ENCODE results near the gene ZCCHC10. TPM values are rescaled to one million over a fixed set of nuclear protein-coding genes. Genes with fewer than 3 reads are reported as not detected.
A peak's percentile ranks its signal among the peaks of the same experiment; 100 is the strongest.
"Not testable (repeated sequence)": the region's sequence is repeated elsewhere in the genome, so short reads cannot be mapped to it uniquely, and the experiment has no call there.

ZCCHC10 gene
- total RNA-seq, 1 donor from 2014 or later: 18.5 TPM

DNA sequence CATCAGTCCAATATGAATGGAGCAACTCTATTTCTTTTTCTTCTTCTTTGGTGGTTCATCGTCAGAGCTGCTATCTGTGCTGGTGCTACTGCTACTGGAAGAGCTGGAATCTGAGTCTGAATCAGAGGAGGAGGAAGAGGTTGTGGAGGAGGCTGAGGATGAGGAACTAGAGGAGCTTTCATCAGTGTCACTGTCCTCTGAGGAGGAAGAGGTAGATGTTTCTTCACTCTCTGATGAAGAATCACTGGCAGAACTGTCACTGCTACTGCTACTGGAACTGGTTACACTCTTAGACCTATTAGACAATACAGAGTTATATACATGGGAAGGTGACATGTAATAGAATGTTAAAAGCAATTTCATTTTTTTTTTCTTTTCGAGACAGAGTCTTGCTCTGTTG lies 27.8 kb downstream of the ZCCHC10 start:
- DNase-seq (no peak), ATAC-seq (peak; percentile 31 to 51)
- H3K27ac ChIP-seq: no peak overlapping the region
- H3K27me3 ChIP-seq (ENCODE audit: low read depth): no peaks in the 10 kb centered on the region
- H3K4me3 ChIP-seq: no peak overlapping the region
- H3K9me3 ChIP-seq: no peaks in the 10 kb centered on the region
- peaks cover 33% of the 10 kb centered on the region for H3K36me3 ChIP-seq
- H3K4me1 ChIP-seq: no peaks in the 10 kb centered on the region
- intact Hi-C loops (cut with DNase I): no loop called here
- TF ChIP-seq, protein P1, sequence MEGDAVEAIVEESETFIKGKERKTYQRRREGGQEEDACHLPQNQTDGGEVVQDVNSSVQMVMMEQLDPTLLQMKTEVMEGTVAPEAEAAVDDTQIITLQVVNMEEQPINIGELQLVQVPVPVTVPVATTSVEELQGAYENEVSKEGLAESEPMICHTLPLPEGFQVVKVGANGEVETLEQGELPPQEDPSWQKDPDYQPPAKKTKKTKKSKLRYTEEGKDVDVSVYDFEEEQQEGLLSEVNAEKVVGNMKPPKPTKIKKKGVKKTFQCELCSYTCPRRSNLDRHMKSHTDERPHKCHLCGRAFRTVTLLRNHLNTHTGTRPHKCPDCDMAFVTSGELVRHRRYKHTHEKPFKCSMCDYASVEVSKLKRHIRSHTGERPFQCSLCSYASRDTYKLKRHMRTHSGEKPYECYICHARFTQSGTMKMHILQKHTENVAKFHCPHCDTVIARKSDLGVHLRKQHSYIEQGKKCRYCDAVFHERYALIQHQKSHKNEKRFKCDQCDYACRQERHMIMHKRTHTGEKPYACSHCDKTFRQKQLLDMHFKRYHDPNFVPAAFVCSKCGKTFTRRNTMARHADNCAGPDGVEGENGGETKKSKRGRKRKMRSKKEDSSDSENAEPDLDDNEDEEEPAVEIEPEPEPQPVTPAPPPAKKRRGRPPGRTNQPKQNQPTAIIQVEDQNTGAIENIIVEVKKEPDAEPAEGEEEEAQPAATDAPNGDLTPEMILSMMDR (IDR thresholded peaks at IDR 0.05): no peak

DNA sequence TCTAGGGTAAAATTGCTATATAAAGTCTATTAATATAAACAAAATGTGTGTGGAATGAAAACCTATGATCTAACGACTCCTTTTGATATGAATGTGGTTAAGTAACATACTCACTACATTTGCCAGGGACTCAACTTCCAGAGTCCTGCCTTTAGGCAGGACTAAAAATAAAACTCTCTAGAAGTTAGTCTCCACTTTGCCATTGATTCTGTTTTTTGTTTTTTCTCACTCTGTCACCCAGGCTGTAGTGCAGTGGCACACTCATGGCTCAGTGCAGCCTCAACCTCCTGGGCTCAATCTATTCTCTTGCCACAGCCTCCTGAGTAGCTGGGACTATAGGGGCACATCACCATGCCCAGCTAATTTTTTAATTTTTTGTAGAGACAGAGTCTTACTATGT lies 30.0 kb downstream of the ZCCHC10 start:
- Histone ChIP-seq H3K4me3 (no peak overlapping the region), H3K27ac (no peak overlapping the region), H3K27me3 (ENCODE audit: low read depth) (no peaks in the 10 kb centered on the region), H3K9me3 (no peaks in the 10 kb centered on the region), H3K4me1 (no peaks in the 10 kb centered on the region), H3K36me3 (peaks cover 18% of the 10 kb centered on the region)
- DNase-seq (no peak), ATAC-seq (no peak)
- TF ChIP-seq, protein P1 (IDR thresholded peaks at IDR 0.05): no peak
- intact Hi-C loops (cut with DNase I): no loop called here

DNA sequence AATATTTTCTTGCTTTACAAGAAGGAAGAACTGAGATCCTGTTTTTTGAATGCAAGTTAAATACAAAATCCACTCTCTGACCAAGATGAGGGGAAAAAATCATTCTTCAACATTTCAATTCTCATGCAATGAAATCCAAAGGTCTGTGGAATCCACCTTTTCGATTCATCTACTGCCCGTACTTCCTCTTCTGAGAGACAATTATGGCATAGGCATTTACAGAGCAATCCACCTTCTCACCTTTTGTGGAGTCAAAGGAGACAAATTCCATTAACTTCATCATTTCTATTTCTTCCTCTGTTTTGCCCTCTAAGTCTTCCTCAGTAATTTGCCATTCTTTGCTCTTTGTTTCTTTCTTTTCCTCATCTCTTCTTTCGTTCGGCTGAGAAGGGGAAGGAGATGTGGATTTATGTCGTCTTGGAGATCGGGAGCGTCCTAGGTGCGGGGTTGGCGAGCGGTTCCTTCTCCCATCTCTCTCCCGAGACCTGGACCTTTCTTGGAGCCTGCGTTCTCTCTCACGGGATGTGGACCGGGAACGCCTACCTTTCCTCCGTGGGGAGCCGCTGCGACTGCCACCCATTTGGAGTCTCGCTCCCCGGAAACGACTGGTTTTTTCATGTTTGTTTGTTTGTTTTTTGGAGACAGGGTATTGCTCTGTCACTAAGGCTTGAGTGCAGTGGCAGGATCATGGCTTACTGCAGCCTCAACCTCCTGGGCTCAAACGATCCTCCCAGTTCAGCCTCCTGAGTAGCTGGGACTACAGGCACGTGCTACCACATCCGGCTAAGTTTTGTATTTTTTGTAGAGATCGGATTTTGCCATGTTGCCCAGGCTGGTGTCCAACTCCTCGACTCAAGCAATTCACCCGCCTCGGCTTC lies 38.6 kb downstream of the ZCCHC10 start:
- Histone ChIP-seq H3K4me1 (no peaks in the 10 kb centered on the region), H3K27me3 (ENCODE audit: low read depth) (no peaks in the 10 kb centered on the region), H3K36me3 (no peaks in the 10 kb centered on the region), H3K27ac (no peak overlapping the region), H3K9me3 (no peaks in the 10 kb centered on the region), H3K4me3 (no peak overlapping the region)
- intact Hi-C loops (cut with DNase I): no loop called here
- TF ChIP-seq, protein P1 (IDR thresholded peaks at IDR 0.05): no peak
- DNase-seq (no peak), ATAC-seq (no peak)

DNA sequence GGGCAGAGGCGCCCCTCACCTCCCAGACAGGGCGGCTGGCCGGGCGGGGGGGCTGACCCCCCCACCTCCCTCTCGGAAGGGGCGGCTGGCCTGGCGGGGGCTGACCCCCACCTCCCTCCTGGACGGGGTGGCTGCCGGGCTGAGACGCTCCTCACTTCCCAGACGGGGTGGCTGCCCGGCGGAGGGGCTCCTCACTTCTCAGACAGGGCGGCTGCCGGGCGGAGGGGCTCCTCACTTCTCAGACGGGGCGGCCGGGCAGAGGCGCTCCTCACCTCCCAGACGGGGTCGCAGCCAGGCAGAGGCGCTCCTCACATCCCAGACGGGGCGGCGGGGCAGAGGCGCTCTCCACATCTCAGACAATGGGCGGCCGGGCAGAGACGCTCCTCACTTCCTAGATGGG lies 43.4 kb downstream of the ZCCHC10 start:
- intact Hi-C loops (cut with DNase I); H3K9me3 ChIP-seq; DNase-seq; H3K4me3 ChIP-seq; H3K4me1 ChIP-seq; H3K27ac ChIP-seq; H3K27me3 ChIP-seq (ENCODE audit: low read depth); H3K36me3 ChIP-seq; ATAC-seq: not testable (repeated sequence)

DNA sequence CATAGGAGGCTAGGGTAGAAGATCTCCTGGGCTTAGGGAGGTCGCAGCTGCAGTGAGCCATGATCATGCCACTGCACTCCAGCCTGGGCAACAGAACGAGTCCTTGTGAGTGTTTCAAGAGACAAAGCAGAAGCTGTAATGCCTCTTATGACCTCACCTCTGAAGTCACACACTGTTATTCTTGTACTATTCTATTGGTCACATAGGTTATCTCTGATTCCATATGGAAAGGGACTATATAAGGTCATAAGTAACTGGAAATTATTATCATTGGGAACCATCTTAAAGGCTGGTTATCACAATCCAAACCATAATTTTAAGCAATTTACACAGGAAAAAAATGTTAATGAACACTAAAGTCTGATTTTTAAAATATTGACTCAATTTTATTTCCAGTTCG lies 45.1 kb downstream of the ZCCHC10 start:
- TF ChIP-seq, protein P1 (IDR thresholded peaks at IDR 0.05): no peak
- H3K4me1 ChIP-seq: no peaks in the 10 kb centered on the region
- ATAC-seq (no peak), DNase-seq (no peak)
- no peaks in the 10 kb centered on the region for H3K27me3 ChIP-seq (ENCODE audit: low read depth)
- H3K27ac ChIP-seq: no peak overlapping the region
- H3K9me3 ChIP-seq: no peaks in the 10 kb centered on the region
- no peak overlapping the region for H3K4me3 ChIP-seq
- no peaks in the 10 kb centered on the region for H3K36me3 ChIP-seq
- intact Hi-C loops (cut with DNase I): no loop called here

DNA sequence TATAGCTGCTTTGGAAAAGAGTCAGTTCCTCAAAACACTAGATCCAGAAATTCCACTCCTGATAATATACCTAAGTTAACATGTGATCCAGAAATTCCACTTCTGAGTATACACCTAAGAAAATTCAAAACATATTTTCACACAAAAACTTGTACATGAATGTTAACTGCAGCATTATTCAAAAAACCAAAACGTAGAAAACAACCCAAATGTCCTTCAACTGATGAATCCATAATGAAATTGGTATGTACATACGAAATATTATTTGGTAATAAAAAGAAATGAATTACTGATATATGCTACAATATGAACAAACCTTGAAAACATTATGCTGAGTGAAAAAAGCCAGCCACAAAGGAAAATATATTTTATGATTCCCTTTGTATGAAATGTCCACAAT lies 46.4 kb downstream of the ZCCHC10 start:
- intact Hi-C loops (cut with DNase I): no loop called here
- no peaks in the 10 kb centered on the region for H3K4me1 ChIP-seq
- DNase-seq: no peak
- H3K27ac ChIP-seq: no peak overlapping the region
- H3K9me3 ChIP-seq: no peaks in the 10 kb centered on the region
- TF ChIP-seq, protein P1 (IDR thresholded peaks at IDR 0.05): no peak
- ATAC-seq: no peak
- H3K36me3 ChIP-seq: no peaks in the 10 kb centered on the region
- no peak overlapping the region for H3K4me3 ChIP-seq
- H3K27me3 ChIP-seq (ENCODE audit: low read depth): no peaks in the 10 kb centered on the region
